ENCODE data around the gene YJU2. TPM values are rescaled to one million over a fixed set of nuclear protein-coding genes. Genes with fewer than 3 reads are reported as not detected.

Gene YJU2
- total and polyA plus RNA-seq, 9 donors, result 18.4 to 33.1 (median 21.5) TPM

DNA sequence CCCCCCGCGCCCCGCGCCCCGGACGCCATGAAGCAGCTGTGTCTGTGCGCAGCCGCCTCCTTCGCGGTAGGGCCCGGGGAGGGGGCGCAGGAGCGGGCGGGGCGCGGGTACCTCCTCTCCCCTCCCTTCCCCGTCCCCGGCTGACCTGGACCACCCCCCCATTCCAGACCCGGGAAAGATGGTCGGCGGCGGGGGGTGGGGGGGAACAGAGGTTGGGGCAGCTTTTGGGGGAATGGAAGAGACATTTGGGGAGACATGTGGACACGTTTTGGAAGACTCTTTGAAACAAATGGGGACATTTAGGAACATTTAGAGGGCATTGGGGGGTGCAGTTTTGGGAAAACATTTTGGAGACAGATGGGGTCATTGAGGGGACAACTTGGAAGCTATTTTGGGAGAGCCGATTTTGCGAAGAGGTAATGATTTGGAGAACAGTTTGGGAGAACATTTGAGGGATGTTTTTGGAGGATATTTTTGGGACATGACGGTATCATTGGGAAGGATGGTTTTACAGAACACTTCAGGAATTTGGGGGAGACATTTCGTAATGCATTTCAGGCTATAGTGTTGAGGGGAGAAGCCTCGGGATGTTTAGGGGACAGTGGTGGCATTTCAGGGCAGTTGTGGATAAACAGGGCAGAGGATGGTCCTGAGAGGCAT, 48.3 kb upstream of the YJU2 start:
- Histone ChIP-seq H3K4me3 (no peak overlapping the region), H3K27ac (no peak overlapping the region), H3K27me3 (peaks cover 6% of the 10 kb centered on the region), H3K4me1 (ENCODE audit: insufficient read depth) (no peaks in the 10 kb centered on the region), H3K36me3 (no peaks in the 10 kb centered on the region), H3K9me3 (no peaks in the 10 kb centered on the region)
- DNase-seq, result no peak
- intact Hi-C loops (cut with DNase I), result no loop called here
- TF ChIP-seq POLR2A (IDR thresholded peaks at IDR 0.05), result no peak
- TF ChIP-seq, protein P1, sequence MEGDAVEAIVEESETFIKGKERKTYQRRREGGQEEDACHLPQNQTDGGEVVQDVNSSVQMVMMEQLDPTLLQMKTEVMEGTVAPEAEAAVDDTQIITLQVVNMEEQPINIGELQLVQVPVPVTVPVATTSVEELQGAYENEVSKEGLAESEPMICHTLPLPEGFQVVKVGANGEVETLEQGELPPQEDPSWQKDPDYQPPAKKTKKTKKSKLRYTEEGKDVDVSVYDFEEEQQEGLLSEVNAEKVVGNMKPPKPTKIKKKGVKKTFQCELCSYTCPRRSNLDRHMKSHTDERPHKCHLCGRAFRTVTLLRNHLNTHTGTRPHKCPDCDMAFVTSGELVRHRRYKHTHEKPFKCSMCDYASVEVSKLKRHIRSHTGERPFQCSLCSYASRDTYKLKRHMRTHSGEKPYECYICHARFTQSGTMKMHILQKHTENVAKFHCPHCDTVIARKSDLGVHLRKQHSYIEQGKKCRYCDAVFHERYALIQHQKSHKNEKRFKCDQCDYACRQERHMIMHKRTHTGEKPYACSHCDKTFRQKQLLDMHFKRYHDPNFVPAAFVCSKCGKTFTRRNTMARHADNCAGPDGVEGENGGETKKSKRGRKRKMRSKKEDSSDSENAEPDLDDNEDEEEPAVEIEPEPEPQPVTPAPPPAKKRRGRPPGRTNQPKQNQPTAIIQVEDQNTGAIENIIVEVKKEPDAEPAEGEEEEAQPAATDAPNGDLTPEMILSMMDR (IDR thresholded peaks at IDR 0.05), result no peak
- no peak for TF ChIP-seq EP300 (IDR thresholded peaks at IDR 0.05)
- 4 to 6% (median 5%) methylated on average over 16 to 28 of the region's 28 CpGs for WGBS, 3 donors

DNA sequence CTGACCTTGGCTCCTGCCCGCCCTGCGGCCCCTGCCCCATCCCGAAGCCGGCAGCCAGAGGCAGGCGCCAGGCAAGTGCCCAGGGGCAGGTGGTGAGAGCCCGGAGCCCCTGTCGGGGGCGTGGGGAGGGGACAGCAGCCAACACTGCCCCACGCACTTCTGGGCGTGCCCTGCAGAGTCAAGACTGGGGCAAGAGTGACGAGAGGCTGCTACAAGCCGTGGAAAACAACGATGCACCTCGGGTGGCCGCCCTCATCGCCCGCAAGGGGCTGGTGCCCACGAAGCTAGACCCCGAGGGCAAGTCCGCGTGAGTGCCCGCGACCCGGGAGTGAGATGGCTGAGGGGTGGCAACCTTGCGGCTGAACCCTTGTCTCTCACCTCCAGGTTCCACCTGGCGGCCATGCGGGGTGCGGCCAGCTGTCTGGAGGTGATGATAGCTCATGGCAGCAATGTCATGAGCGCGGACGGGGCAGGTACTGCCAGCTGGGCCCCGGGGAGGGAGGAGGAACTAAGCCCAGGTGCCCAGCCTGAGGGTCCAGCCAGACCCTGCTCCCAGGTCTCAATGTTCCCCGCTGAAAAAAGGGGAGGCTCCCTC, 47.1 kb upstream of the YJU2 start:
- Histone ChIP-seq H3K4me3 (no peak overlapping the region), H3K36me3 (no peaks in the 10 kb centered on the region), H3K4me1 (ENCODE audit: insufficient read depth) (no peaks in the 10 kb centered on the region), H3K9me3 (no peaks in the 10 kb centered on the region), H3K27me3 (peaks cover 6% of the 10 kb centered on the region), H3K27ac (no peak overlapping the region)
- intact Hi-C loops (cut with DNase I), result loop anchor here in 2 of 4 donors (10.0 kb wide), 2 partner anchors 215 to 535 kb away; partner anchors contain the start of gene EEF2 (in 1 of the 2)
- DNase-seq, result no peak
- TF ChIP-seq EP300 (IDR thresholded peaks at IDR 0.05) (no peak), POLR2A (IDR thresholded peaks at IDR 0.05) (no peak)
- TF ChIP-seq, protein P1 (IDR thresholded peaks at IDR 0.05), result no peak
- 71 to 73% (median 71%) methylated on average over 31 to 33 of the region's 33 CpGs for WGBS, 3 donors

DNA sequence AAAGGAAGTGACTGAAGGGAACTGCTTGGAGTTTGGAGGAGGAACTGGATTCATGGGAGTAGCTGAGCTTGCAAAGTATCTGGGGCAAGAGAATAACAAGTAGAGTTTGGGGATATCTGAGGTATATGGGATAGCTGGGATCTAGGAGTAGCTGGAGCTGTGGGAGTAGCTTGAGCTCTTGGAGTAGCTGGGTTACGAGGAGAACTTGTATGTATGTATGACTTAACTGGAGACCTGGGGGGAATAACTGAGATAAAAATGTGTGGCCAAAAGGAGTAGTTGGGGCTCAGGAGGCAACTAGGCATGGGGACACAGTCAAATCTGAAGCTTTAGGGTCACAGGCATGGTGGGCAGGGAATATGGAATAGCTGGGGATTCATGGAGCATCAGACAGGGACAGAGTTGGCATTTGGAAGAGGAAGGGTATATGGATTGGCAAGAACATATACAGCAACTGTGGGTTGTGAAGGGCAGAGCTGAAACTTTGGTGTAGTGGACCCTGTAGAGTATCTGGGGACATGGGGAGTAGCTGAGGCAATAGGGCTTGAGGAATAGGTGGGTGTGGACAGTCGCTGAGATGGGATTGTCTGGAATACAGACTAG, 45.8 kb upstream of the YJU2 start:
- WGBS, 3 donors, result 58 to 79% (median 59%) methylated on average over 2 of the region's 2 CpGs
- intact Hi-C loops (cut with DNase I), result loop anchor here in 2 of 4 donors (10.0 kb wide), 2 partner anchors 216 to 536 kb away; partner anchors contain the start of gene EEF2 (in 1 of the 2)
- TF ChIP-seq POLR2A (IDR thresholded peaks at IDR 0.05), result no peak
- TF ChIP-seq, protein P1 (IDR thresholded peaks at IDR 0.05), result no peak
- no peak overlapping the region for H3K27ac ChIP-seq
- H3K36me3 ChIP-seq, result no peaks in the 10 kb centered on the region
- H3K9me3 ChIP-seq, result no peaks in the 10 kb centered on the region
- DNase-seq, result no peak
- H3K4me3 ChIP-seq, result no peak overlapping the region
- H3K27me3 ChIP-seq, result peaks cover 6% of the 10 kb centered on the region
- H3K4me1 ChIP-seq (ENCODE audit: insufficient read depth), result no peaks in the 10 kb centered on the region

DNA sequence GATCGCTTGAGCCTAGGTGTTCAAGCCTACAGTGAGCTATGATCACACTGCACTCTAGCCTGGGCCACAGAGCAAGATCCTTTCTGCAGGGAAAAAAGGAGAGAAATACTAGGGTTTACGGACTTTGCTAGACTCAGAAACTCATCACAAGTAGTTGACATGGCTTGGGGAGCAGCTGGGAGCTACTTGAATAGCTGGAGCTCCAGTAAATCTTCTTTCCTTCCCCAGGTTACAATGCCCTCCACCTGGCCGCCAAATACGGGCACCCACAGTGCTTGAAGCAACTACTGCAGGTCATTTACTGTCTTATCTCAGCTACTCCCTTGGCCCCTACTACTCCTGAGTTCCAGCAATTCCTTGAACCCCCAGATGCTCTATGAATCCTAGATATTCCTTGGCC, 45.1 kb upstream of the YJU2 start:
- TF ChIP-seq, protein P1 (IDR thresholded peaks at IDR 0.05), result no peak
- TF ChIP-seq EP300 (IDR thresholded peaks at IDR 0.05) (no peak), POLR2A (IDR thresholded peaks at IDR 0.05) (no peak)
- Histone ChIP-seq H3K9me3 (no peaks in the 10 kb centered on the region), H3K4me1 (ENCODE audit: insufficient read depth) (no peaks in the 10 kb centered on the region), H3K27me3 (peaks cover 6% of the 10 kb centered on the region), H3K27ac (no peak overlapping the region), H3K36me3 (no peaks in the 10 kb centered on the region), H3K4me3 (no peak overlapping the region)
- no peak for DNase-seq
- intact Hi-C loops (cut with DNase I), result loop anchor here in 2 of 4 donors (10.0 kb wide), 2 partner anchors 217 to 537 kb away; partner anchors contain the start of gene EEF2 (in 1 of the 2)
- 70 to 80% (median 72%) methylated on average over 4 of the region's 4 CpGs for WGBS, 3 donors
